Measurements from ENCODE around the gene SMAD3.

DNA sequence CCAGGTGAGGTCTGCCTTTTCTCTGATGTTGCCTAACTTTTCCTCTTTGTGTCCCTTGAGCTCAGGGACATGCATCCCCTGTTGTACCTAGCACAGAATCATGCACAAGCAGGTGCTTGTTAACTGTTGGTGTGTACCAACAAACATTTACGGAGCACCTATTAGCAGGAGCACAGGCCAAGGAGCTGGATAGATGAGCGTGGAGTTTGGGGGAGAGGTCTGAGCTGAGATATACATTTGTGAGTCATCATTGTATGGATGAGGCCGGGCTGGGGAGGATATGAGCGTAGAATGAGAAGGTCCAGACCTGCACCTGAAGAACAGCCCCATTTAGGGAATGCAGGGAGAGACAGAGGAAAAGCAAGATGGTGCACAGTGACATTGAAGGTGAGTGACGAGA, 53.4 kb downstream of the SMAD3 start:
- TF ChIP-seq, protein P1, sequence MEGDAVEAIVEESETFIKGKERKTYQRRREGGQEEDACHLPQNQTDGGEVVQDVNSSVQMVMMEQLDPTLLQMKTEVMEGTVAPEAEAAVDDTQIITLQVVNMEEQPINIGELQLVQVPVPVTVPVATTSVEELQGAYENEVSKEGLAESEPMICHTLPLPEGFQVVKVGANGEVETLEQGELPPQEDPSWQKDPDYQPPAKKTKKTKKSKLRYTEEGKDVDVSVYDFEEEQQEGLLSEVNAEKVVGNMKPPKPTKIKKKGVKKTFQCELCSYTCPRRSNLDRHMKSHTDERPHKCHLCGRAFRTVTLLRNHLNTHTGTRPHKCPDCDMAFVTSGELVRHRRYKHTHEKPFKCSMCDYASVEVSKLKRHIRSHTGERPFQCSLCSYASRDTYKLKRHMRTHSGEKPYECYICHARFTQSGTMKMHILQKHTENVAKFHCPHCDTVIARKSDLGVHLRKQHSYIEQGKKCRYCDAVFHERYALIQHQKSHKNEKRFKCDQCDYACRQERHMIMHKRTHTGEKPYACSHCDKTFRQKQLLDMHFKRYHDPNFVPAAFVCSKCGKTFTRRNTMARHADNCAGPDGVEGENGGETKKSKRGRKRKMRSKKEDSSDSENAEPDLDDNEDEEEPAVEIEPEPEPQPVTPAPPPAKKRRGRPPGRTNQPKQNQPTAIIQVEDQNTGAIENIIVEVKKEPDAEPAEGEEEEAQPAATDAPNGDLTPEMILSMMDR (IDR thresholded peaks at IDR 0.05) = no peak
- TF ChIP-seq POLR2A (IDR thresholded peaks at IDR 0.05) (no peak), POLR2AphosphoS5 (IDR thresholded peaks at IDR 0.05) (no peak)

Data from prostate gland (tissue), 2 donors.